ENCODE measurements around the gene TSEN34.
"Not testable (repeated sequence)": the region's sequence is repeated elsewhere in the genome, so short reads cannot be mapped to it uniquely, and the experiment has no call there.

Gene TSEN34

DNA sequence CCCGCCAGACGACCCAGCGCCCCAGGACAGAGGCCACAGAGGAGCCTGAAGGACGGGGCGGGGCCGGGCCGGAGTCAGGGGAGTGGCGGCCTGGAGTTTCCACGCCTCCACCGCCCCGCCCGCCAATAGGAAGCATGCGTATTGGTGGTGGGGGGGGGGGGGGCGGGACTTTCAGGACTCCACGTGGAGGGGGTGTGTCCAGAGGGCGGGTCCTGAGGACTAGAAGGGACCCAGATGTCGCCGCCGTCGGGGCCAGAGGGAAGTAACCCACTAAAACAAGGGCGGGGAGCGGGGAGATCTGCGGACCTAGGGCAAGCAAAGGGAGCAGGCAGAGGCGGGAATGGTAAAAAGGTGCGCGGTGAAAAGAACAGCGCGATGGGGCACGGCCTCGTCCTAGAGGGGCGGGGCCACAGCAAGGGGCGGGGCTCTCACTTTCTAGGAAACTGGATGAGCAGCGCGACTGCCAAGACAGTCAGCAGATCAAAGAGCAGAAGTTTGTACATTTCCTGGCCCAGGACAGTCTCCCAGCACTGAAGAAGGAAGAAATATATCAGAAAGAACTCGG, 28.8 kb upstream of the TSEN34 start:
- DNase-seq = no peak

DNA sequence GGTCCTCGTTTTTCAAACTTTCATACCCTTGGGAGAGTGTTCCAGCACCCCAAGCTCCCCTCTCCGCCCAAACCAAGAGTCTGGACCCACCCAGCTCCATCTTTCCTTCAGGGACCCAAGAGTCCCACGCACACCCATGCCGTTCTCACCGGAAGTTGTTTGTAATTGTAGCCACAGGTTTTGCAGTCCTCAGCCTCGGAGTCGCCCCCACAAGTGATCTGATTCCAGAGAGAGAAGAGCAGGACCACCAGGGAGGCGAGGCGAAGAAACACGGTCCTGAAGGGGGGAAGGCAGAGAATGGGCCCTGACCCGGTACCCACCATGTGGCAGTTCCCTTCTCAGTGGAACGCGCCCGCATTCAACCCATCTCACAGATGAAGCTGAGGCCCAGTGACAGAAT, 28.2 kb upstream of the TSEN34 start:
- DNase-seq = no peak

DNA sequence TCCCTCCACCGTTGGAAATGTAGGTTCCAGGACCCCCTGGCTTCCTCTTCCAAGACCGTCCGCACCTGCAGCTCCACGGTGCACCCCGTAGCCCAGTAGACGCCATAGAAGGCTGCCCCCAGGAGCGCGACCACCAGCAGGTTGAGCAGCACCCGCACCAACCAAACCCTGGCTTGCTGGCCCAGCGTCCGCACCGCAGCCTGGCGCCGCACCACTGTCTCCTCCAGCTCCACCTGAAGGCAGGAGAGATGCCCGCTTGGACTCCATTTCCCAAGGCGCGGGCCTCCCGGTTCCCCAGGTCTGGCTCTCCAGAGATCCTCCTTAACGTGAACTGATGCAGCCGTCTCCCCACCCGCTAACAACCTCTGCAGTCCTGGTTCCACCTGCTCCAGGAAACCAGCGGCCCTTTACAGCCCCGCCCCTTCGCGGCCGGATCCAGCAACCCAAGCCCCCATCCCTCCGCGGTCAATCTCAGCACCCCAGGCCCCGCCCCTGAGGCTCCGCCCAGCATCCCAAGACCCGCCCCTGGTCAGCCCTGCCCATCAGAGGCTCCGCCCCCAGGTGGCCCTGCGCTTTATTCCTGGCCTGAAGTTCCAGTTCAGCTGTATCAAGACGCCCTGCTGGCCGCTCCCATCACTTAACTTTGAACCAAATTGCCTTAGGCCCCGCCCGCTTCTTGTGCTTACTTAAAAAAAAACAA, 26.6 kb upstream of the TSEN34 start:
- DNase-seq = no peak

DNA sequence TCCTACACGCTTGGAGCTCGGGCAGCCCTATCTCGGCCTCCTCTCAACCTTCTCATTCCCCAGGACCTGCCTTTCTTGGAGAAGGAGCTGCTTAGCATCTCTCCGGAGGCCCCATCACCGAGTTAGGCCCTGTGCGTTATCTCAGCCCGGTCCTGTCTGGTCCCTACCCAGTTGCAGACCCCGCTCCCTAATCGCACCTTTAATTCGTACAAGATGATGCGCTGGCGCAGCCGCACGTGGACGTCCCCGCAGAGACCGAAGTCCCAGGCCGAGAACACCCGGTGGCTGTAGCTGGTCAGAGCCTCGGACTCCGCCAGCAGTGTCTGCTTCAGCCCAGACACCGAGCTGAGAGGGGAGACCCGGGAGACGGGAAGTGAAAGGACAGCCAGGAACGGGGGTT, 25.9 kb upstream of the TSEN34 start:
- DNase-seq = no peak

DNA sequence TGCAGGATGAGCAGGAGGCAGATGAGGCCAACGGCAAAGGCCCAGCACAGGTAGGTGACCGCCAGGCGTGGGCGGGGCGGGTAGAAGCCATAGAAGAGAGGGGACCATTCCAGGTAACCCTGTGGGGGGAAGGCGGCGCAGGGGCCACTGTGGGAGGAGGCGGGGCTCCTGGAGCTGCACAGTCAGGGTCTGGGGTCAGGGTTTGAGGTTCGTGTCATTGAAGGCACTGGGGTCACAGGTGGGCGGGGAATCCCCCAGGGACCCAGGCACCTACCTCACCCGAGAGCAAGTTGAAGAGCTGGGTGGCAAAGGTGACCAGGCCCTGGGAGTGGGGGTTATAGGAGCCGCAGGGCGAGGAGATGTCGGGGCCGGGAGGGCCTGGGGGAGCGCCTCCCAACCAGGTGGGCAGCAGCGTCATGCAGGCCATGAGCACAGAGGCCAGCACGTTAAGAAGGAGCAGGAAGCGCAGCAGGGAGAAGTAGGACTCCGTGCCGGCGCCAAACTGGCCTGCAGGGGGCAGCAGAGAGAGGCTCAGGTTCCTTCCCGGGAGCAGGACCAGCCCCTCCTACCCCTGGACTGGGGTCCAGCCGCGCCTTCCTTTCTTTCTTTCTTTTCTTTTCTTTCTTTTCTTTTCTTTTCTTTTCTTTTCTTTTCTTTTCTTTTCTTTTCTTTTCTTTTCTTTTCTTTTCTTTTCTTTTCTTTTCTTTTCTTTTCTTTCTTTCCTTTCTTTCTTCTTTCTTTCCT, 22.8 kb upstream of the TSEN34 start:
- DNase-seq = peak; percentile 84

DNA sequence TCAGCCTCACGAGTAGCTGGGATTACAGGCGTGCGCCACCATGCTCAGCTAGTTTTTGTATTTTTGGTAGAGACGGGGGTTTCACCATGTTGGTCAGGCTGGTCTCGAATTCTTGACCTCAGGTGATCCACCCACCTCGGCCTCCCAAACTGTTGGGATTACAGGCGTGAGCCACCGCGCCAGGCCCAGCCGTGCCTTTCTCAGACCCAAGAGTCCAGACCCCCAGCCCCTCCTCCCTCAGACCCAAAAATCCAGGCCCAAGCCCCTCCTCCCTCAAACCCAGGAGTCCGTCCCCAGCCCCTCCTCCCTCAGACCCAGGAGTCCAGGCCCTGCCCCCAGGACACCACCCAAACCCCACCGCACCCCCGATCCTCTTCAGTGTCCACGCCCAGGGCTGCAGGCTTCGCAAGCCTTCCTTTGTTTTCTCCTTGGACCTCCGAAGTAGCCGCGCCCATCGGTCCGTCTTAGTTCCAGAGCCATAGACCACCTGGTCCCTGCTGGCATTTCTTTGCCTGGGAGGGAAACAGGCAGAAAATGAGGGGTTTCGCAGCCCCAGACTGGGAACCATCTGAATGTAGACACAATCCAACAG, 21.9 kb upstream of the TSEN34 start:
- DNase-seq = no peak

DNA sequence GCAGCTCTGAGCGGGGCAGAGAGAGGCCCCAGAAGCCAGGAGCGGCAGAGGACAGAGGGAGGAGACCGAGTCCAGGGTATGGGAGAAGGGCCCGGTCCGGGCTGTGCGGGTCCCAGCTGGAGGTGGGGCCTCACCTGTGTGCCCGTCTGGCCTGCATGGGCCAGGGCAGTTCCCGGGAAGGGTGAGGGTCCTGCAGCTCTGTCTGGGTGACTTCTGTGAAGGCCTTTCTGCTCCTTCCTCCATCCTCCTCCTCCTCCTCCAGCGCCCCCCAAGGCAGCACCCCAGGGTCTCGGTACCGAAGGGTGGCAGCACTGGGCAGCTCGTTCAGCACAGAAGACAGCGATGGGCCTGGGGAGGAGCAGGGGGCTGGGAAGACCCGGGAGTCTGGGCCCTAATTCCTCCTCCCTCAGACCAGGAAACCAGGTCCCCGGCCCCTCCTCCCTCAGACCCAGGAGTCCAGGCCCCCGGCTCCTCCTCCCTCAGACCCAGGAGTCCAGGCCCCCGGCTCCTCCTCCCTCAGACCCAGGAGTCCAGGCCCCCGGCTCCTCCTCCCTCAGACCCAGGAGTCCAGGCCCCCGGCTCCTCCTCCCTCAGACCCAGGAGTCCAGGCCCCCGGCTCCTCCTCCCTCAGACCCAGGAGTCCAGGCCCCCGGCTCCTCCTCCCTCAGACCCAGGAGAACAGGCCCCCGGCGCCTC, 19.2 kb upstream of the TSEN34 start:
- not testable (repeated sequence) for DNase-seq

DNA sequence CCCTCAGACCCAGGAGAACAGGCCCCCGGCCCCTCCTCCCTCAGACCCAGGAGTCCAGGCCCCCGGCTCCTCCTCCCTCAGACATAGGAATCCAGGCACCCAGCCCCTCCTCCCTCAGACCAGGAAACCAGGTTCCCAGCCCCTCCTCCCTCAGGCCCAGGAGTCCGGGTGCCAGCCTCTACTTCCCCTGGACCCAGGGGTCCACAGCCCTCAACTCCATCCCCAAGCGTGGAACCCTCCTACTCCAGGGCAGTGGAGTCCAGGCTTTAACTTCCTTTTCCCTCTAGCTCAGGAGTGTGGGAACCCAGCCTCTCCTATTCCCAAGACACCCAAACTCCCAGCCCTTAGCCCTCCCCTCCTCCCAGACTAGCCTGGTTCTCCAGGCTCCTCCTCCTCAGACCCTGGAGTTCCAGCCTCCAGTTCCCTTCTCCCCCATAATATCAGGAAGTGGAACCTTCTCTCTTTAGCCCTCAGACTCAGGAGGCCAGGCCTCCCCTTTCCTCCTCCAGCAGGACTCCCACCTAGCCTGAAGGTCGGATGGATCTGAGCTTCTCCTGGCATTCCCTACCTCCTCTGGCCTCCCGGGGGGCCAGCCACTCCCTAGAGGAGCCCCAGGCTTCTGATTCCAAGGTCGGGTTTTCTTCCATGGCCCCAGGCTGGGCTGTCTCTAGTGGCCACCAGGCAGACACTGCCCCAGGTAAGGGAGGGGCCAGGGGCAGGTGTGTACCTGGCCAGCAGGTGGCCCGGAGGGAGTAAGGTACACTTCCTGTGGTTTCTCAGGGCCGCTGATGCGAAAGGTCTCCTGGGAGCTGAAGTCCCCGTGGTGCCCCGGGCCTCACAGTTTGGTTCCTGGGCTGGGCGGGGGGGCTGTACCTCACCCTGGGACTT, 18.4 kb upstream of the TSEN34 start, which contains the start of gene TMC4:
Gene TMC4 (minus strand): TSS at position 690 of the 888 bp plus-strand sequence. CDS start 43 bp downstream, at position 647.
- no peak for DNase-seq

DNA sequence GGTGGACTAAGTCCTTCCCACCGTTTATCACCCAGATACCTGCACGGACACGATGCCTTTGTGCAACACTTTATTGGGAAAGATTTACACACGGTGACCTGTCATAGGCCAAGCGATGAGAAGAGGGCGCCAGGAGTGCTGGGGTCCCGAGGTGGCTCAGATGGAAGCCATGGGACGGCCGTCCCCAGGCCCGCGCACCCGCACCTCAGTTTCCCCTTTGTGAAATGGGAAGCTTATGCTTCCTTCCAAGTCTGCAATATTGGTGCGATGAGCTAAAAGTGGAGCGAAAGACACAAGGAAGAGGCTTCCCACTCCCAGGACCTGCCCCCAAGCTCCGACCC, 17.8 kb upstream of the TSEN34 start:
- no peak for DNase-seq

DNA sequence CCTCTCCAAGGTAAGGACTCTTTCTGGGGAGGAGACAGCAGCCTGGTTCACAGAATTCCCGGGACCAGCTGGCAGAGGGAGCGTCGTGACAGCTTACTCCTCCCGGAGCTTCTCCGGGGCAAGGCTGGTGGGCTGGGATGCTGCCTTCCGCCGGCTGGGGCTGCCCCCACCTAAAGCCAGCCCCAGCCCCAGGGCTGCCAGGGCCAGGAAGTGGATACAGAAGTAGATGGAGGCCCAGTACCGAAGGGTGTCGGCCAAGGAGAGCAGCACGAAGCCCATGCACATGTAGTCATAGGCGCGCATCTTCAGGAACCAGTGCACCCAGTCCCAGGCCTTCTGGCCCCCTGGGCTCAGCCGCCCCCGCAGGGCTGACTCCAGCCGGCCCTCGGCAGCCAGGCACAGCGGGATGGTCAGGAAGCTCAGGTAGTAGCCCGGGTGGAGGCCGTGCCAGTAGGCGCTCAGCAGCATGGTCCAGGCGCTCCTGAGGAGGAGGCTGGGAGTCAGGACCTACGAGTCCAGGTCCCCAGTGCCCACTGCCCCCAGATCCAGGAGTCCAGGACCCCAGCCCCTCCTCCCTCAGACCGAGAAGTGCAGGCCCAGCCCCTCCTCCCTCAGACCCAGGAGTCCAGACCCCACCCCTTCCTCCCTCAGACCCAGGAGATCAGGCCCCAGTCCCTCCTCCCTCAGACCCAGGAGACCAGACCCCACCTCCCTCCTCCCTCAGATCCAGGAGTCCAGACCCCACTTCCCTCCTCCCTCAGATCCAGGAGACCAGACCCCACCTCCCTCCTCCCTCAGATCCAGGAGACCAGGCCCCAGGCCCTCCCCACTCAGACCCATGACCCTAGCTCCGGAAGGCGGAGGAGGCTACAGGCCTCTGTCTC, 16.9 kb upstream of the TSEN34 start:
- no peak for DNase-seq

DNA sequence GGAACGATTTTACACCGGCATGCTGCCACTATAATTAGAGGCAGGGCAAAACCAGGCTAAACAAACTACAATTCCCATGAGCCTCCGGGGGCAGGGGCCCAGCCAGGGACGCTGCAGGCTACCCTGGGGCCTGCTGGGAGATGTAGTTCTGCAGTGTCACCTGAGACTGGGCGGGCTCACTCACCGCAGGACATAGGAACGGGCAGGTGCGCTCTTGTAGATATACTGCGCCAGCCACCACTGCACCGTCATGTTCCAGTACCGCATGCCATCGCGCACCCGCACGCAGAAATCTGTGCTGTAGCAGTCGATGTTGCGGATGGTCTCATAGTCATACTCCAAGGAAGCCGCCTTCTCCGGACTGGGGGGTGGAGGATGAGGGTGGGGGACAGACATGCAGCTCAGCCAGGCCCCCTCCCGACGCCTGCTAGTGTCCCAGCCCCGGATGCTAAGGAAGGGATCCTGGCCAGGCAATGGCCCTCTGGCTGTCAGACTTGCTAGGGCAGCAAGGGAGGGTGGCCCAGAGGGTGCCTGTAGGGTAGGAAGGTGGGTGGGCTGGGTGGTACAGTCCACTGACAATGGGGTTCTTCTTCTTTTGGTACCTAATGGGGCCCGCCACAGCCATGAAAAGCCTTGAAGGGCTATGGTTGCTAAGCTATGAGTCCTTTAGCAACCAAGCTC, 12.4 kb upstream of the TSEN34 start:
- no peak for DNase-seq

DNA sequence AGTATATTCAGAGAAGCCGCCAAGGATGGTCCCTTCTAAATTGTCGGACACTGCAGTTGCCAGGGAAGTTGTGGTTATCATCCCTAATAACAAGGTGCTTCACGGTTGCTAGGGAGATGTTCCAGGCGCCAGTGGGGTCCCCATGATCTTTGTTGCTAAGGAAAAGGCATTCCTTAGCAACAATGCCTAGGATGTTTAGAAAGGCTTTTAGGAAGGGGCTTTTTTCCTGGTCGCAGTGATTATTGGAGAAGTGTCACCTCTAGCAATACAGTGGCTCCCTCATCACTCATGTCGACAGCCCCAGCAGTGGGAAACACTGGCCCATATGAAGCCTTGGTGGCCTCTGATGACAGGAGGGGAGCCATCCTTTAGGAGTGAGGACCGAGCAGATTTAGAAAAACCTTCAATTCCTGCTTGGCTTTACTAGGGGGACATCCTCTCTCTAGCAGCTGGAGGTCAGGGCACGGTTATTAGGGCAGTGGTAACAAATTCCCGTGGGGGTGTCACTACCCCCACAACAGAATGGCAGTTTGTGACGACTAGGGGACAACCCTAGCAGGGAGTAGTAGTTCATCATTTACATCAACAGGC, 11.8 kb upstream of the TSEN34 start:
- no peak for DNase-seq

DNA sequence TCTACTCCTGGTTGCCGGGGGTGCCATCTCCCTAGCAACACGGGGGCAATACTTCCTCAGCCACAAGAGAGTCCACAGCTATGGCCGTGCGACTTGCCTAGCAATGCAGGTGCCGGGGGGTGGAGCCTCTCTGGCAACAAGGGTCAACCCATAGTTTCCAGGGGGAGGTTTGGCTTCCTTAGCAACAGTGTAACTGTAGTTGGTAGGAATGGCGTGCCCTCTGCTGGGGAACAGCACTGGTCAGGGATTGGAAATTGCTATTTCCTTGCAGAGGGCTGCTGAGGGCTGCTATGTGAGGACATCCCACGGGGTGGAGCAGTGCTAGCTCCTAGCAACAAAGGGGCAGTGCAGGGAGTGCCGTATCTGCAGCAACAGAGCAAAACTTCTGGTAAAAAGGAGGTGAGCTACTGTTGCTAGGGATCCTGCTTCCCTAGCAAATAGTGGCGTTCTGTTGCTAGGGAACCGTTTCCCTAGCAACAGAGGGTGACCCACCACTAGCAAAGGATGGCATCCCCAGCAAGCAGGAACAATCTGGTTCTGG, 11.1 kb upstream of the TSEN34 start:
- DNase-seq = no peak

DNA sequence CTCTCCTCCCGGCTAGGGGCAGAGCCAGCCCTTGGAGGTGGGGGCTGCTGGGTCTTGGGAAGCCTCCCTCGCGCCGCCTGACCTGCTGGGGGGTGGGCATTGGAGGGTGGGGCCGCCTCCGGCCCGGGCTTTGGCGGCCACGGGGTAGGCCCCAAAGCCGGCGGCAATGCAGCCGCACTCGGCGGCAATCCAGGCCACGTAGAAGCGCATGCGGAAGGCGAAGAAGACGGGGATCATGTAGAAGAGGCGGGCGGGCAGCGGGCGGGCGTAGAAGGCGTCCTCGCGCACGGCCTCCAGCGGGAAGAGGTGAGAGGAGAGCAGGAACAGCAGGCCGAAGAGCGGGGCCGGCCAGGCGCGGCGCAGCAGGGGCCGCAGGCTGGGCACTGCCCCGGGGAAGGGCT, 10.4 kb upstream of the TSEN34 start:
- DNase-seq = no peak

DNA sequence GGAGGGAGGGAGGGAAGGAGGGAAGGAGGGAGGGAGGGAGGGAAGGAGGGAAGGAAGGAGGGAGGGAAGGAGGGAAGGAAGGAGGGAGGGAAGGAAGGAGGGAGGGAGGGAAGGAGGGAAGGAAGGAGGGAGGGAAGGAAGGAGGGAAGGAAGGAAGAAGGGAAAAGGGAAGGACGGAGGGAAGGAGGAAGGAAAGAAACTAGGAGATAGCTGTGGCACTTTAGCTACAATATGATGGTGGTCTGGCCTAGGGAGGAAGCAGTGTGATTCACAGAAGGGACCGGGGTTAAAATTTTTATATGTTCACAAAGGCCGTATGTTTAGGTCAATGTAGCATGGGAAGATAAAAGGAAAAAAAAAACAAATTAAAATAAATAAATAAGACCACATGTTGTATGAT, 9.2 kb upstream of the TSEN34 start:
- DNase-seq = not testable (repeated sequence)

DNA sequence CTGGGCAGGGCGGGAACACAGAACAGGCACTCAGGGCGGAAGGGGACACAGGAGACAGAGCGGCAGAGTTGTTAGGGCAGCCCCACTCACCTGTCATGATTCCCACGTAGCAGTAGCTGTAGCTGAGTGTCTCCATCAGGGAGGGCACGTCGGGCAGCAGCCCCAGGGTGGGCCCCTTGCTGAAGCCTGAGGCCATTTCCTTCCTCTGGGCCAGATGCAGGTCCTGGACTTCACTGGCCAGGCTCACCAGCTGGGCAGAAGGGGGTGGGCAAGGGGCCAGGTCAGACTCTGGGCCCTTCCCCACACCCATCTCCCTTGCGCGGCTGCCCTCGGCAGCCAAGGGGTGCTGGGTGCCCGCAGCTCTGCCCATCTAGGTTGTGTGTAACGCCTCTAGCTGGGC, 7.7 kb upstream of the TSEN34 start:
- DNase-seq = no peak

DNA sequence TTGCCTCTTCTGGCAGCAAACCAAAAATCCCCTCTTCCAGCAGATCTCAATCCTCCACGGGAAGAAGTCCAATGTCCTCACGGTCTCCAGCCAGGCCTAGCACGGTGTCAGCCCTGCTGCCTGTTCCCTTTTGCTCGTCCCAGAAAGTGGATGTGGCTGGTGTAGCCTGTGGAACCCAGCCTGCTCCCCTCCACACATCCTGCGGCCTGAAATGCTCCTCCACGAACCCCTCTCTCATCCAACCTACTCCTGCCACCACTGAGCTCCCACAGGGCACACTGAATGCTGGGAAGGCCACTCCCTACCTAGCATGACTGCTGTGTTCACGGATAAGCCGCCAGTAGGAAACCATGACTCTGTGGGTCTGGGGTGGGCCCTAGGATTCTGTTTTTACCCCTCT, 4.8 kb upstream of the TSEN34 start:
- no peak for DNase-seq

DNA sequence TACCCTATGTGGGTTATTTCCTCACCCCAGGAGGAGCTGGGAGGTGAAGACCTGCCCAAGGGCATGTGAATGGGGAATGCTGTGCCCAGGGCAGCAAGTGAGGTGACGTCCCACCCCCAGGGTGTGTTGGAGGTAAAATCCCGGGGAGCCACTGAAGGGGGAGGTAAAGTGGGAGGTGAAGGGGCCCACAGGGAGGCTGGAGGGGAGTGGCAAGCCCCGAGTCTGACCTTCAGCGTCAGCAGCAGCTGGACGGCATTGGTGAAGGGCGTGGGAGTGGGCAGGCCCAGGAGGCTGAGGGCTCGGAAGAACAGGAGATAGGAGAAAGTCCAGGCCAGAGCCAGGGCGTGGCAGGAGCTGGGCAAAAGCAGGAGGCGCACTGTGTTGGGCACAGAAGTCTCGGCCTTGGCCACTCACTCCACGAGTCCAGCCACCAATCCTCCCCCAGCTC, 4.2 kb upstream of the TSEN34 start:
- DNase-seq = no peak

DNA sequence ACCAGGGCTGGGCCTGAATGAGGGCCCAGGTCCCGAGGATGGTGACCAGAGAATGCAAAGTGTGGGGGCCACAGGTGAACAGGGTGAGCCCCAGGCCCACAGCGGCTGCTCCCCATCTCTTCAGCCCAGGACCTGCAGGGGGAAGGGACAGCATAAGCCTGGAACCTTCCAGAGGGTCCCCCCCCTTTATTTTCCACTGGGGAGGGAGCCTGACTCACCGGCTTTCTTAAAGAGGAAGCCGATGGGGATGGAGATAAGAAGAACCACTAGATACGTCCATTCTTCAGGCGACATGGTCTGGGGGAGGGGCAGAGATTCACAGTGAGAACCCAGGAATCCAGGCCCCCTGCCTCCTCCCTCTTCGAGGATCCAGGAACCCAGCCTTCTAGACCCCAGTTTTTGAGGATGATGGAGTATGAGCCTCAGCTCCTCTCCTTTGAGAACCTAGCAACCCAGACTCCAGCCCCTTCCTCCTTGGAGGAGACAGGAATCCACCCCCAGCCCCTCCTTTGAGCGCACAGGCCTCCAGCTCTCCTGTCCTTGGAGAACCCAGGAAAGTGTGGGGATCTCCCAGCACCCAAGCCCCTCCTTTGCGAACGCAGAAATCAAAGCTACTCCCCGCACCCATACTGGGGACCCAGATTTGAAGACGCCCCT, 2.8 kb upstream of the TSEN34 start:
- DNase-seq = no peak

Data from amniotic stem cell (primary cell).